Lower leg skin (tissue), 3 donors: ENCODE results near the gene TTC17.

Experiments
- POLR2A ChIP-seq, 2 donors: fragments of 450-650 bp; IDR thresholded peaks; one replicate each; pipeline ENCODE4 v1.6.1; 2016 to 2017; ENCODE audit warnings: antibody characterized with exemption in 2 of 2, mild to moderate bottlenecking in 1 of 2, moderate library complexity in 1 of 2
- TF ChIP-seq, protein P1 (sequence below), 3 donors: fragments of 450-650 bp; IDR thresholded peaks; one replicate each; pipeline ENCODE4 v1.5.1; 2016; ENCODE audit warnings: antibody characterized with exemption in 3 of 3, mild to moderate bottlenecking in 3 of 3, moderate library complexity in 2 of 3

- TF ChIP-seq POLR2A (IDR thresholded peaks at IDR 0.05): no peak
- TF ChIP-seq, protein P1, sequence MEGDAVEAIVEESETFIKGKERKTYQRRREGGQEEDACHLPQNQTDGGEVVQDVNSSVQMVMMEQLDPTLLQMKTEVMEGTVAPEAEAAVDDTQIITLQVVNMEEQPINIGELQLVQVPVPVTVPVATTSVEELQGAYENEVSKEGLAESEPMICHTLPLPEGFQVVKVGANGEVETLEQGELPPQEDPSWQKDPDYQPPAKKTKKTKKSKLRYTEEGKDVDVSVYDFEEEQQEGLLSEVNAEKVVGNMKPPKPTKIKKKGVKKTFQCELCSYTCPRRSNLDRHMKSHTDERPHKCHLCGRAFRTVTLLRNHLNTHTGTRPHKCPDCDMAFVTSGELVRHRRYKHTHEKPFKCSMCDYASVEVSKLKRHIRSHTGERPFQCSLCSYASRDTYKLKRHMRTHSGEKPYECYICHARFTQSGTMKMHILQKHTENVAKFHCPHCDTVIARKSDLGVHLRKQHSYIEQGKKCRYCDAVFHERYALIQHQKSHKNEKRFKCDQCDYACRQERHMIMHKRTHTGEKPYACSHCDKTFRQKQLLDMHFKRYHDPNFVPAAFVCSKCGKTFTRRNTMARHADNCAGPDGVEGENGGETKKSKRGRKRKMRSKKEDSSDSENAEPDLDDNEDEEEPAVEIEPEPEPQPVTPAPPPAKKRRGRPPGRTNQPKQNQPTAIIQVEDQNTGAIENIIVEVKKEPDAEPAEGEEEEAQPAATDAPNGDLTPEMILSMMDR (IDR thresholded peaks at IDR 0.05): no peak
Observed at GRCh38 chr11:43367382-43368178, 8.9 kb downstream of the TTC17 start.
